HCT116 (cell line): ENCODE results near the gene DENND1C.

Source experiments
- ATF3 ChIP-seq: IDR thresholded peaks from 2 replicates; pipeline ENCODE4 v1.6.1; 2012
- CTCF ChIP-seq, 3 experiments: fragments of 200-600 bp in 1 of 3; sonication (generic) in 1 of 3; IDR thresholded peaks in 2 of 3; conservative IDR thresholded peaks in 1 of 3; 2 replicates each; pipeline ENCODE4 v1.5.1; 2012 to 2017; ENCODE audit warnings: low read depth in 2 of 3, low read length in 2 of 3, antibody characterized with exemption in 1 of 3, borderline replicate concordance in 1 of 3, control low read depth in 1 of 3, mild to moderate bottlenecking in 1 of 3, mixed read lengths in 1 of 3, mixed run types in 1 of 3, moderate library complexity in 1 of 3; ENCODE audit not compliant: insufficient read depth in 1 of 3
- EZH2 ChIP-seq: fragments of 200-600 bp; sonication (generic); IDR thresholded peaks from 2 replicates; pipeline ENCODE4 v1.6.1; 2017; ENCODE audit warnings: antibody characterized with exemption, mixed run types
- EZH2phosphoT487 ChIP-seq: fragments of 200-600 bp; IDR thresholded peaks from 2 replicates; pipeline ENCODE4 v1.6.1; 2018; ENCODE audit warnings: antibody characterized with exemption, borderline replicate concordance
- MAX ChIP-seq: IDR thresholded peaks from 2 replicates; pipeline ENCODE4 v1.6.1; 2012
- POLR2A ChIP-seq: IDR thresholded peaks from 2 replicates; pipeline ENCODE4 v1.7.0; 2011; ENCODE audit warnings: borderline replicate concordance; ENCODE audit not compliant: insufficient read depth, insufficient read length; ENCODE audit errors: extremely low read depth
- POLR2AphosphoS5 ChIP-seq: IDR thresholded peaks from 2 replicates; pipeline ENCODE4 v1.6.1; 2011; ENCODE audit warnings: mild to moderate bottlenecking, low read depth, low read length, moderate library complexity
- RAD21 ChIP-seq: IDR thresholded peaks from 2 replicates; pipeline ENCODE4 v1.6.1; 2012; ENCODE audit warnings: low read depth, mild to moderate bottlenecking
- REST ChIP-seq: IDR thresholded peaks from 2 replicates; pipeline ENCODE4 v1.6.1; 2012; ENCODE audit warnings: low read depth
- TCF7L2 ChIP-seq: IDR thresholded peaks from 2 replicates; pipeline ENCODE4 v1.7.0; 2011; ENCODE audit warnings: borderline replicate concordance, inconsistent platforms; ENCODE audit not compliant: insufficient read depth, insufficient read length; ENCODE audit errors: extremely low read depth
- ZNF274 ChIP-seq: fragments of 200-500 bp; sonication (Bioruptor generic); IDR thresholded peaks from 2 replicates; pipeline ENCODE4 v1.6.1; 2014; ENCODE audit warnings: mild to moderate bottlenecking, low read depth, low read length, inconsistent platforms

GRCh38 chr19:6433663-6434062 lies 47.9 kb downstream of the DENND1C start, which contains the start of gene SLC25A41:
- TF ChIP-seq EZH2phosphoT487 (no peak), CTCF (IDR thresholded peaks at IDR 0.05 in 2 of 3, conservative IDR thresholded peaks at IDR 0.05 in 1 of 3; ENCODE audit: borderline replicate concordance in 1 of 3, insufficient read depth in 1 of 3, low read depth in 2 of 3, low read length in 2 of 3) (no peak), ZNF274 (no peak), EZH2 (no peak), POLR2AphosphoS5 (no peak), ATF3 (no peak), POLR2A (no peak), TCF7L2 (no peak), REST (no peak), MAX (no peak), RAD21 (no peak)
